Endometrium (tissue), 2 donors: ENCODE measurements around the gene SIM2.

Source experiments
- FAIRE-seq: peaks from 2 replicates; lab custom pipeline; 2012; peaks lifted over from hg19 to GRCh38; lab: Jason Lieb, UNC
- donor health status: control.
- donor health status: control.

SIM2 gene

GRCh38 chr21:36717976-36718375, 19.1 kb downstream of the SIM2 start:
- no peak for FAIRE-seq

DNA sequence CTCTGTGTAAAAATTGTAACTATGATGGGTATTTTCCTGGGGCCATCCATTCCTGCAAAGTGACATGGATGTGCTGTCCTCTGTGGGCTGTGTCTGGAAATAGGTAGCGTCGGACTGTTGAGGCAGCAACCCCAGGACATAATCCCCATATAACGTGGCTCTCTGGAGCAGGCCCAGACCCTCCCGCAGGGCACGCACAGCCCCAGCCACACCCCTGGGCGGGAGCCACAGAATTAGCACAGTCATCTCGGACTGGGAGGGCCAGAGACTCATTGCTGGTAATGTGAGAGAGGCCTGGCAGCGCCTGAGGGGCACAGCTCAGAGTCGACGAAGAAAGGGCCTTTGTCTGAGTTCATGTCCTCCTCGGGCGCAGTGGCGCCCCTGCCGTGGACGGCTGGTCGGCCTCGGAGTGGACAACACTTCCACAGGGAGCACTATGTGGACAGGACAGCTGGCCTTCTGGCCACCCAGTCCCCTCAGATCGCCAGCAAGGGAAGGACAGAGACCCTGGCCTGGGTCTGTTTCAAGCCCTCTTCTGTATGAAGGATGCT, 20.1 kb downstream of the SIM2 start:
- no peak for FAIRE-seq

GRCh38 chr21:36719614-36720013, 20.7 kb downstream of the SIM2 start:
- no peak for FAIRE-seq

DNA sequence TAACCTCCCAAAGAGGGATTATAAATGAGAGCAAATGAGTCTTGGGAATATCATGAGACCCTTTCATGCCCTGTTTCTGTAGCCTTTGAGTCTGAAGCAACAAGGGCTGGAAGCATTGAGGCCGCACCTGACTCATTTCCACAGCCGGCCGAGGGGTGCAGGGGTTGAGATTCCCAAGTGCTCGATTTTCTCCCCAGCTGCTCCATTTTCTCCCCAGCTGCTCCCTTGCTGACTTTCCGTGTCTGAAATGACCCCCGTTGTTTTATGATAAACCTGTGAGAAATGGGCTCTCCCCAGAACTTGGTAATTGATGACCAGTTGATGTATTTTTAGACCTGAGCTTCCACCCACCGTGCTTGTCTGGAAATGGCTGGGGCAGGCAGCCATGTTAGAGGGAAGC, 22.9 kb downstream of the SIM2 start:
- no peak for FAIRE-seq

- no peak for FAIRE-seq
Measured at GRCh38 chr21:36722370-36723368, 23.8 kb downstream of the SIM2 start.

DNA sequence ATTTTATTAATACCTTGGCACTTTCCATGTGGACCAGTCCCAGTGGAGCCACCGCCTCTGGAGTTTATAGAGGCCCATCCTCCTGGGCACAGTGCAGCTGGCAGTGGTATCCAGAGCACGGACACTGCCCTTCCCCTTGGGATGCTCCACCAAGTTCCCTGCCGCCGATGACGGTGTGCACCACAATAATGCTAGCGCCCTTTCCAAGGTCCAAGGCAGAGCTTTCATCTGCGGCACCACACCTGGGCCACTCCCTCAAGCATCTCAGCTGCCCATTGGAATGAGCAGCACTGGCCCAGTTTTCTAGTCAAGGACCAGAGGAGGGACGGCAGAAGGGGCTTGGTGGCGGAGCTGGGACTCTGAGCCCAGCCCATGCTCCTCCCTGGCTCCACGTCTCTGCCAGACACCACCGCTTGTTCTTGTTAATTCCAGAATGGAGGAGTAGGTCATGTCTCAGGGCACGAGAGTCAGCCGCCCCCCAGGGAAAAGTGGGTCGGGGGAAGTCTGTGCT, 24.5 kb downstream of the SIM2 start:
- FAIRE-seq = no peak

DNA sequence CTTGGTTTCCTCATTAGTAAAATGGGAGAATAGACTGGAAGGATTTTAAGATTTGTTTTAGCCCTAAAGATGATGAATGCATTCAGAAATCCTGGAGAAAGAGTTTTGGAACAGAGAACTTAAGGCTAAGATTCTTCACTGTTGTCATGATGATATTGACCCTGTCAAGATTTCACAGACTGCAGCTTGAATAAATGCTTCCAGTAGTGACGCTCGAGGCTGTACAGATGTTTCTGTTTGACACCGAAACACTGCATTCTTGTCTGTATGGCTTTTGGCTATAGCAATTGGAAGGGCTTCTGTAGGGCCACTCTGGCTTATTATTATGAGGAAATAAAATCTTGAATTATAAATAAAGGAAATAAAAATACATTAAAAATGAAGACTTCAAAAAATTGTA, 25.7 kb downstream of the SIM2 start:
- FAIRE-seq = peak; percentile 33

DNA sequence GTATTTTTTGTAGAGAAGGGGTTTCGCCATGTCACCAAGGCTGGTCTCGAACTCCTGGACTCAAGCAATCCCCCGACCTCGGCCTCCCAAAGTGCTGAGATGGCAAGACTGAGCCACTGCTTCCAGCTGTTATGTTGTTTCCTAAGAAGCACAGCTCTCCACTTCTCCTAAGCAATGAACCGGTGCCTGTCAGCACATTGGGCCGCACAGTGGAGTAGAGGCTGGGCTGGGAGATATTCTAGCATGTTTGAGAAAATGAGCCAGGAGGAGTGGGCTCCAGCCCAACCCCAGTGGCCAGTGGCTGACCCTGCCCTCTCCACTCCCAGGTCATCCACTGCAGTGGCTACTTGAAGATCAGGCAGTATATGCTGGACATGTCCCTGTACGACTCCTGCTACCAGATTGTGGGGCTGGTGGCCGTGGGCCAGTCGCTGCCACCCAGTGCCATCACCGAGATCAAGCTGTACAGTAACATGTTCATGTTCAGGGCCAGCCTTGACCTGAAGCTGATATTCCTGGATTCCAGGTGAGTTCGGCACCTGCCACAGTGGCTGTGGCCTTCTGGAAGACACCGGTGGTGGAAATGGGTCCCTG, 27.0 kb downstream of the SIM2 start:
- no peak for FAIRE-seq

- no peak for FAIRE-seq
Measured at GRCh38 chr21:36727866-36728265, 29.0 kb downstream of the SIM2 start.

DNA sequence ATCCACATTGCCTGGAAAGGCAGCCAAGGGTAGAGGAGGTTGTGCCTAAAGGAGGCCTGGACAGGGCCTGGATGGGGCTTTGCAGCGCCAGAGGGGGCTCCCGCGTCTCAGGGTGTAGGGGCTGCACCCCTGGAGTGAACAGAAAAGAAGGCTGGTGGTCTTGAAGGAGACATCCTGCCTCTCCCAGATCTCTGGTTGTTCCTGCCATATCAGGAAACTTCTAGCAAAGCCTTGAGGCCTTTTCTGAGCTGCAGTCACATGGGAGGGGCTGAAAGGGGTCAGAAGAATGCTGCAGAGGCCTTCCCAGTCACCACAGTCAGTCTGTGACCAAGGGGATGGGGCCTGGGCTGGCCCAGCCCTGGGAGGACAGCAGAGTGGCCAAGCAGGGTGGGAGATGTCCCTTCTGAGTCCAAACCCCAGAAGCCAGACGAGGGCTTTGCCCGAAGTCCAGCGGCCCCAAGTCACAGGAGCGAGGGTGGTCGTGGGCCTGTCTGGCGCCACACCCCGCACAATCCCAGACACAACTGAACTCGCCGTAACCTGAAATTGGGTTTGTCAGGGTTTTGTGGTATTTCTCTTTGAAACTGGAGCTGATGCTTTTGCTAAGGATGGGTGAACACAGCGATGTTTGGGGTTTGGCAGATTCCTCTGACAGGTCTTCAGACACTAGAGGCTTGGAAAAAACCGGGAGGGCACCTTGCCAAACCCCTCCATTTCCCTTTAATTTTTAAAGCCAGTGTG, 29.6 kb downstream of the SIM2 start:
- no peak for FAIRE-seq

DNA sequence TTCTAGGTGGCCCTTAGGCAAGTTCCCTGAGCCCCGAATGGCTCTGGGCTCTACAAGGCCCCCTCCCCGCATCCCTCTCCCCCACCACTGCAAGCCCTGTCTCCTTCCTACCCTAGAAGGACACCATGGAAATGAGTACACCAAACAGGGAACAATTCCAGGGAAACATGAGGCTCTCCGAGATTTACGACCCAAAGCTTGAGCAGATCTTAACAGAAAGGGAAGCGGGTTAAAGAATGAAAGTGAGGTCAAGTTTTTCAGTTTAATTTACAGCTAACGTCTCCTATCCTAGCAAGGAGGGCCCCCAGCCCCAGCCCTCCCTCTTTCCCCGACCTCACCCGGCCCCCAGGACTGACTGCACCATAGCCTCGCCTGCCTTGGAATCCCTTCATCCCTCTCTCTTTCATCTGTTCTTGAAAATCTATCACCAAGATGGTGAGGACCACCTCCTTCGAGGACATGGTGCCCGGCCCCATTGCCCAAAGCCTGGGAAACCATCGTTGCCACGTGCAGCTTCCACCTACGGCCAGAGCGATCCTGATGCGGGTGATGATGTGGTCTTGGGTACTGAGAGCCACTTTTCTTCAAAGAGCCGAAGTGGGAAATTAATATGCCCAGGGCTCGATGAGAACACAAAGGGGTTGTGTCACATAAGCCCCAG, 30.5 kb downstream of the SIM2 start:
- no peak for FAIRE-seq

- FAIRE-seq = no peak
Measured at GRCh38 chr21:36730291-36731281, 31.7 kb downstream of the SIM2 start.

DNA sequence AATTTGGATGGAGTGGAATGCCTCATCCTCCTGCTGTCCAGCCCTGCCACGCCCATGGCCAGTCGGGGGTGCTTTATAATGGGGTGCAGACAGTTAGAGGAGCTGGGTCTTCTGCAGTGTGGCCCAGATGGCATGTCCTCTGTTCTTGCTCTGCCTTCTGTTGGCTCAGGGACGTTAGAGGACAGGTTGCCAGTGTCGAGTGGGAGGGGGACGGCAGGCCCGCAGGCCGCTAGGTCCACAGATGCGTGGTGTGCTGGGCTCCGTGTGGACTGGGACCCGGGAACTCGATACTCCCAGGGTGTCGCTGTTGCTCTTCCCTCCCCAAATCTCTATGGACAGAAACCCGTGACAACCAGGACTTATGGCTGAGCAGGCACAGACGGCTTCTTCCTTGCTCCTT, 33.3 kb downstream of the SIM2 start:
- FAIRE-seq = no peak

DNA sequence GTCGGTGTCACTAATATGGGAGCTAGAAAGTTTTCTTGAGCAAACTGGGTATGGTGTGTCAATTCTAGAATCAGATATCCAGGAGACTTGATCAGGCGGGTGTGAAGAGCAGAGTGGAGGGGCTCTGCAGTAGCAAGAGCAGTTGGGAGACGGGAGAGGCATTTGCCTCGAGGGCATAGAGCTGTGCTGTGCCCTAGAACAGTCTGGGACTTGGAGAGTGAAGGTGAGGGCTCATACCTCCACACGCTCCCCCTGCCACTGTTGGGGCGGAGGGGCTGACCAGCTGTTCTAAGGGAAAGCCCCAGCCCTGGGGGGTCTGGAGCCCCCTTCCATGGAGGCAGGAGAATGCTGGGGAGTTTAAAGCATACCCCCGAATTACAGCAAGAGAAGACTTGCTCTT, 33.8 kb downstream of the SIM2 start:
- FAIRE-seq = no peak

GRCh38 chr21:36733857-36734256, 34.9 kb downstream of the SIM2 start:
- FAIRE-seq = no peak

- FAIRE-seq = no peak
Measured at GRCh38 chr21:36734367-36735200, 35.7 kb downstream of the SIM2 start.

GRCh38 chr21:36735201-36735515, 36.2 kb downstream of the SIM2 start:
- FAIRE-seq = no peak

DNA sequence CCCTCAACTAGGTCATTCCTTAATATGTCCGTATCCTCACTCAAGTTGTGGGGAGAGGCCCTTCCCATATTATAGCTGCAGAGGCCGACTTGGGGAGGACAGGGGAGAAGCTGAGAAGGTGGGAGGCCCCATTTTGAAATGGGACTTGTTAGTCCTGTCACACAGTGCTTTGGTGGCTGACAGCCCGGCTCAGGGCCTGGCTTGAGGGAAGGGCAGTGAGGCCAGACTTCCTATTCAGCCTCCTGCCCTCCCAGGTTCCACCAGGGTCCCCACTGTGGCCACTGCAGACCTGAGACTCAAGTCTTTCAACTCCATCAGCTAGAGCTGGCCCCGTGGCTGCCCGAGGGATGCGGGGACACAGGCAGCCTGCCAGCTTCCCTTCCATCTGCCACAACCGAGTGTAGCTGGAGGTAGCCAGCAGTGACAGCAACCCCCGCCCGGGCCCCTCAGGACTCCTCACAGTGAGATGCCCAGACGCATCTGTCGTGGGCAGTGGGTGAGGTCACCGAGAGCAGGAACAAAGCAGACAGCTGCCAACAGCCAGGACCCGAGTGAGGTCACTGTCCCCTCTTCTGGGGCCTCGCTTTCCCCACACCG, 36.9 kb downstream of the SIM2 start:
- FAIRE-seq = no peak

GRCh38 chr21:36738489-36739126, 39.7 kb downstream of the SIM2 start:
- FAIRE-seq = no peak
